Renal cortex interstitium (tissue), 11 donors: ENCODE data around the gene OR6P1. TPM values are rescaled to one million over a fixed set of nuclear protein-coding genes. Genes with fewer than 3 reads are reported as not detected.

Experiments used
- DNase-seq, 11 donors: peaks; one replicate each; pipeline ENCODE4 v3.0.0-alpha.2; 2013; ENCODE audit warnings: low read depth in 9 of 11, low spot score in 4 of 11; ENCODE audit errors: extremely low read depth in 1 of 11
- polyA plus RNA-seq, 3 donors: library from polyadenylated mRNA; unstranded; fragments of 120-200 nt; gene quantifications; one replicate each; pipeline ENCODE4 v1.2.1, GENCODE V29; 2013; ENCODE audit not compliant: insufficient read length in 3 of 3

Gene OR6P1
- polyA plus RNA-seq, 3 donors = not detected

DNA sequence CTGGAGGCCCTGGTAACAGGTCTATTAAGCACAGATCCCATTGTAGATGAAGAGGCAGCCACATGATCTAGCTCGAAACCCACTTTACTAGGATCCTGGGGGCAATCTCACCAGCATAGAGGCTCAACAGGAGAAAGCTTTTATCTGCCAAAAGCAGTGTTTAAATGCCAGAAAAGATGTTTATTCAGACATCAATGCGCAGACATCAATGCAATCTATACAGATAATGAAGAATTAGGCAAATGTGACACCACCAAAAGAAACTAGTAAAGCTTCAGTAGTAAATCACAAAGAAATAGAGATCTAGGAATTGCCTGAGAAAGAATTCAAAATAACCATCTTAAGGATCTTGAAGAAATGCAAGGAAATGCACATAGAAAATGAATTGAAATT is 48.7 kb downstream of the OR6P1 start:
- no peak for DNase-seq

DNA sequence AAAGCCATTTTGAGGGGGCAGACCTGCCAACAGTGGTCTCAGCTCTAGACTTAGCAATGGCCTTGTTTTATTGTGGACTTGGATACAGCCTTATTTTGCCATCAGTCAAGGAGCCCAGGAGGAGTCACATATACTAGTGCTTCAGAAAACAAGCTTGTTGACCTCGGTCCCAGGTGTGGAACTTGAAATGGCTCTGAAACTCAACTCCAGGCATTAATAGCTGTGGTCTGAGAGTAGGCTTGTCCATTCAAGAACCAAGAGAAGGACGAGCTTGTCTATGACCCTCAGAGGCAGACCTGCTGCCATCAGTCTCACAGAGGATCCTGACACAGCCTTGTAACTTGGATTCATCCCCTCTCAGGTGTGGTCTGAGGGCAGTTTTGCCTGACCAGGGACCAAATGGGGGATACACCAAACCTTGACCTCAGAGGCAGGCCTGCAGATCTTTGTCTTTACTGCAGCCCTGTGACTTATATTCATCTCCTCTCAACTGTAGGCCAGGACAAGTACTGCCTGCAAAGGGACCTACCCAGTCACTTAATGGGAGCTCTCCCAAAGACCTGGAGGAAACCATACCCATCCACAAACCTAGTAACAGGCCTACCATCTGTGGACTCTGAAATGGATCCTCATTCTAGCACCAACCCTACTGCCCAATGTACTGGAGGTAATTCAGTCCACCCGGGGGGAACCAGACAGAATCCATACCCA is 49.3 kb downstream of the OR6P1 start:
- DNase-seq = no peak

DNA sequence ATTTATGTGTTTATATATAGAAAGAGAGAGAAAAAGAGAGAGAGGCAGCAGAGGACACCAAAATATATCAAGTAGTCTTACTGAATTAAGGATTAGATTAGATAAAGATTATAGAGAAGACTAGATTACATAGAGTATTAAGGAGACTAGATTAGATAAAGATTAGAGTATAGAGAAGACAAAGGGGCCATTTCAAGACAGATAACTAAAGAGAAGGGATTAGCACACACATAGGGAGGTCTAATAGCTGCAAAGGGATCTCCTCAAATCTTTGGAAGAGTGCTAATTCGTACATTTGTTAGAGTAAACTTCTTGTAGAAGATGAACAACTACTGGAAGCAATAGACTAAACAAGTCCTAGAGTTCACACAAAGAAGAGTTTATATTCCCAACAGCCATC is 50.4 kb downstream of the OR6P1 start:
- no peak for DNase-seq

DNA sequence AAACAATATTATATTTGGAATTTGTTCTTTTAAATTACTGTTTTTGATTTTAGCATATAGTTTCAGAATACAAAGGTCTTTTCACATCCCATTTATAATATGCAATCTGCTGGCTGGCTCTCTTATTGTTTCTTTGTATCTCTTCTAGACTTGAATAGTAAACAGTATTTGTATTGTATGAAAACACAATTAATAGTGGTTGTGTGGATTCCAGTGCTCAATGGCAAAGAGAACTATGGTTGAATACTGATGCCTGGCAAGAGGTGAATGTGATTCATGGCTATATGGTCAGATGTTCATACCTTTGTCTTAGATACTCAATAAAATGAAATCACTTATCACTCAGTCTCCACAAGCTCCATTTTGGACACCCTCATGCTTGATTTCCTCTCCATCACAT is 53.4 kb downstream of the OR6P1 start:
- DNase-seq = no peak

Other genes with a start within 250 kb of the OR6P1 start
- gene CD1B, start 239.0 kb downstream of the OR6P1 start, polyA plus RNA-seq = not detected
- gene CD1E, start 216.7 kb downstream of the OR6P1 start, polyA plus RNA-seq = under 1 TPM in 2 of 3 donors, not detected in 1; 0.11 to 0.27 TPM
- not detected for gene OR10T2, start 171.1 kb downstream of the OR6P1 start, polyA plus RNA-seq
- gene OR10K2, start 144.3 kb downstream of the OR6P1 start, polyA plus RNA-seq = not detected
- gene OR10K1, start 108.7 kb downstream of the OR6P1 start, polyA plus RNA-seq = under 1 TPM in 1 of 3 donors, not detected in 2; 0.05 TPM
- not detected for gene OR10R2, start 98.4 kb downstream of the OR6P1 start, polyA plus RNA-seq
- not detected for gene OR6Y1, start 16.2 kb downstream of the OR6P1 start, polyA plus RNA-seq
- gene OR10X1, start 9.3 kb upstream of the OR6P1 start, polyA plus RNA-seq = not detected
- under 1 TPM in 2 of 3 donors, not detected in 1; 0.01 to 0.08 TPM for gene OR10Z1, start 34.7 kb upstream of the OR6P1 start, polyA plus RNA-seq
- 1 to 10 TPM; 1.1 to 2.8 (median 1.1) TPM for gene SPTA1, start 116.1 kb upstream of the OR6P1 start, polyA plus RNA-seq
- not detected for gene OR6K2, start 130.1 kb upstream of the OR6P1 start, polyA plus RNA-seq
- gene OR6K3, start 150.1 kb upstream of the OR6P1 start, polyA plus RNA-seq = under 1 TPM in 2 of 3 donors, not detected in 1; 0.06 to 0.08 TPM
- not detected for gene OR6K6, start 184.1 kb upstream of the OR6P1 start, polyA plus RNA-seq
- not detected for gene OR6N1, start 201.6 kb upstream of the OR6P1 start, polyA plus RNA-seq
- not detected for gene OR6N2, start 210.6 kb upstream of the OR6P1 start, polyA plus RNA-seq